ENCODE results near the gene RGL3. TPM values are rescaled to one million over a fixed set of nuclear protein-coding genes. Genes with fewer than 3 reads are reported as not detected.

The RGL3 gene
- total and polyA plus RNA-seq, 9 of the 15 experiments (the other 6 are each of a cell fraction or from before 2014, with no cell fraction given) = 0.12 to 0.61 (median 0.32) TPM; not detected in 4

DNA sequence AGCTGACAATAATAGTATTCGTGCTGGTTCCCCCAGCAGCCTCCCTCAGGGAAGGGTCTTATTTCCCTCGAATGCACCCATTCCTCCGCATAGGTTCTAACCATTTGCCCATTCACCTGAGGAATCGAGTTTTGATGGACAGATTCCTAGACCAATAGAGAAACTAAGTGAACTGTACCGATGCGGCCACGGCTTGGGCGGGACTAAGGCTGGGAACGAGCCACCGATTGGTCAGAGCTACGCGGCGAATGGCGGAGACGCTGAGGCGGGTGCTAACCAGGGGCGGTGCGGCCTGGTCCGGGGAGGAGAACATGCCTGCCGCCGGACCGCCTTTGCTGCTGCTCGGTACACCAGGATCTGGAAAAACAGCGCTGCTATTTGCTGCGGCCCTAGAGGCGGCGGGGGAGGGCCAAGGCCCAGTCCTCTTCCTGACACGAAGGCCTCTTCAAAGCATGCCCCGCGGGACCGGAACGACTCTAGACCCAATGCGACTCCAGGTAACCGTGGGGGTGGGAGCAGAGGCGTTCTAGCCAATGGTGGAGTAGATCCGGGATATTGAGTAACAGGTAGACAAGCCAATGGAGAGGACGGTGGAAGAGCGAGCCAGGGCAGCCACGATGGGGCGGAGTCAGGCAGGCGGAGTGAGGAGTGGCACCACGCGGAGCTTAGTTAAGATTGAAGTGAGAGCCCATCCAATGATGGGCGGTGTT, 44.5 kb downstream of the RGL3 start, which contains the start of gene SWSAP1 (continued):
- TF ChIP-seq, protein P1, sequence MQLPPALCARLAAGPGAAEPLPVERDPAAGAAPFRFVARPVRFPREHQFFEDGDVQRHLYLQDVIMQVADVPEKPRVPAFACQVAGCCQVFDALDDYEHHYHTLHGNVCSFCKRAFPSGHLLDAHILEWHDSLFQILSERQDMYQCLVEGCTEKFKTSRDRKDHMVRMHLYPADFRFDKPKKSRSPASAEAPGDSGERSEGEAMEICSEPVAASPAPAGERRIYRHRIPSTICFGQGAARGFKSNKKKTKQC (CRISPR knock-in tag; IDR thresholded peaks at IDR 0.05) = peak; percentile 95
- TF ChIP-seq NRF1 (conservative IDR thresholded peaks at IDR 0.05 in 1 of 2, IDR thresholded peaks at IDR 0.05 in 1 of 2) (peak; percentile 77 to 81), MYC (IDR thresholded peaks at IDR 0.05; ENCODE audit: low read depth, low read length) (peak; percentile 89), MYC (CRISPR knock-in tag; IDR thresholded peaks at IDR 0.05; ENCODE audit: borderline replicate concordance, low read depth) (0 out of 2 replicates have a peak, but pooled peaks have one; percentile 57), NEUROD1 (IDR thresholded peaks at IDR 0.05; ENCODE audit: borderline replicate concordance, low read depth, low read length, partially characterized antibody) (peak; percentile 42), ZNF124 (CRISPR knock-in tag; IDR thresholded peaks at IDR 0.05) (no peak), SAP30 (IDR thresholded peaks at IDR 0.05; ENCODE audit: borderline replicate concordance, insufficient read depth, low read depth, low read length, poor library complexity, severe bottlenecking) (peak; percentile 50), KLF6 (CRISPR knock-in tag; IDR thresholded peaks at IDR 0.05; ENCODE audit: borderline replicate concordance) (peak; percentile 35; the same call in 1 of the 2 replicates), POLR2A (conservative IDR thresholded peaks at IDR 0.05) (peak; percentile 96), NR4A1 (CRISPR knock-in tag; IDR thresholded peaks at IDR 0.05) (peak; percentile 66; the same call in 1 of the 2 replicates), NR4A1 (tag; IDR thresholded peaks at IDR 0.05) (no peak), SMAD3 (CRISPR knock-in tag; conservative IDR thresholded peaks at IDR 0.05) (0 out of 2 replicates have a peak, but pooled peaks have one; percentile 24)
- TF ChIP-seq, protein P2, sequence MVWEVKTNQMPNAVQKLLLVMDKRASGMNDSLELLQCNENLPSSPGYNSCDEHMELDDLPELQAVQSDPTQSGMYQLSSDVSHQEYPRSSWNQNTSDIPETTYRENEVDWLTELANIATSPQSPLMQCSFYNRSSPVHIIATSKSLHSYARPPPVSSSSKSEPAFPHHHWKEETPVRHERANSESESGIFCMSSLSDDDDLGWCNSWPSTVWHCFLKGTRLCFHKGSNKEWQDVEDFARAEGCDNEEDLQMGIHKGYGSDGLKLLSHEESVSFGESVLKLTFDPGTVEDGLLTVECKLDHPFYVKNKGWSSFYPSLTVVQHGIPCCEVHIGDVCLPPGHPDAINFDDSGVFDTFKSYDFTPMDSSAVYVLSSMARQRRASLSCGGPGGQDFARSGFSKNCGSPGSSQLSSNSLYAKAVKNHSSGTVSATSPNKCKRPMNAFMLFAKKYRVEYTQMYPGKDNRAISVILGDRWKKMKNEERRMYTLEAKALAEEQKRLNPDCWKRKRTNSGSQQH (CRISPR knock-in tag; IDR thresholded peaks at IDR 0.05) = peak; percentile 80; the same call in 1 of the 2 replicates
- TF ChIP-seq, protein P3, sequence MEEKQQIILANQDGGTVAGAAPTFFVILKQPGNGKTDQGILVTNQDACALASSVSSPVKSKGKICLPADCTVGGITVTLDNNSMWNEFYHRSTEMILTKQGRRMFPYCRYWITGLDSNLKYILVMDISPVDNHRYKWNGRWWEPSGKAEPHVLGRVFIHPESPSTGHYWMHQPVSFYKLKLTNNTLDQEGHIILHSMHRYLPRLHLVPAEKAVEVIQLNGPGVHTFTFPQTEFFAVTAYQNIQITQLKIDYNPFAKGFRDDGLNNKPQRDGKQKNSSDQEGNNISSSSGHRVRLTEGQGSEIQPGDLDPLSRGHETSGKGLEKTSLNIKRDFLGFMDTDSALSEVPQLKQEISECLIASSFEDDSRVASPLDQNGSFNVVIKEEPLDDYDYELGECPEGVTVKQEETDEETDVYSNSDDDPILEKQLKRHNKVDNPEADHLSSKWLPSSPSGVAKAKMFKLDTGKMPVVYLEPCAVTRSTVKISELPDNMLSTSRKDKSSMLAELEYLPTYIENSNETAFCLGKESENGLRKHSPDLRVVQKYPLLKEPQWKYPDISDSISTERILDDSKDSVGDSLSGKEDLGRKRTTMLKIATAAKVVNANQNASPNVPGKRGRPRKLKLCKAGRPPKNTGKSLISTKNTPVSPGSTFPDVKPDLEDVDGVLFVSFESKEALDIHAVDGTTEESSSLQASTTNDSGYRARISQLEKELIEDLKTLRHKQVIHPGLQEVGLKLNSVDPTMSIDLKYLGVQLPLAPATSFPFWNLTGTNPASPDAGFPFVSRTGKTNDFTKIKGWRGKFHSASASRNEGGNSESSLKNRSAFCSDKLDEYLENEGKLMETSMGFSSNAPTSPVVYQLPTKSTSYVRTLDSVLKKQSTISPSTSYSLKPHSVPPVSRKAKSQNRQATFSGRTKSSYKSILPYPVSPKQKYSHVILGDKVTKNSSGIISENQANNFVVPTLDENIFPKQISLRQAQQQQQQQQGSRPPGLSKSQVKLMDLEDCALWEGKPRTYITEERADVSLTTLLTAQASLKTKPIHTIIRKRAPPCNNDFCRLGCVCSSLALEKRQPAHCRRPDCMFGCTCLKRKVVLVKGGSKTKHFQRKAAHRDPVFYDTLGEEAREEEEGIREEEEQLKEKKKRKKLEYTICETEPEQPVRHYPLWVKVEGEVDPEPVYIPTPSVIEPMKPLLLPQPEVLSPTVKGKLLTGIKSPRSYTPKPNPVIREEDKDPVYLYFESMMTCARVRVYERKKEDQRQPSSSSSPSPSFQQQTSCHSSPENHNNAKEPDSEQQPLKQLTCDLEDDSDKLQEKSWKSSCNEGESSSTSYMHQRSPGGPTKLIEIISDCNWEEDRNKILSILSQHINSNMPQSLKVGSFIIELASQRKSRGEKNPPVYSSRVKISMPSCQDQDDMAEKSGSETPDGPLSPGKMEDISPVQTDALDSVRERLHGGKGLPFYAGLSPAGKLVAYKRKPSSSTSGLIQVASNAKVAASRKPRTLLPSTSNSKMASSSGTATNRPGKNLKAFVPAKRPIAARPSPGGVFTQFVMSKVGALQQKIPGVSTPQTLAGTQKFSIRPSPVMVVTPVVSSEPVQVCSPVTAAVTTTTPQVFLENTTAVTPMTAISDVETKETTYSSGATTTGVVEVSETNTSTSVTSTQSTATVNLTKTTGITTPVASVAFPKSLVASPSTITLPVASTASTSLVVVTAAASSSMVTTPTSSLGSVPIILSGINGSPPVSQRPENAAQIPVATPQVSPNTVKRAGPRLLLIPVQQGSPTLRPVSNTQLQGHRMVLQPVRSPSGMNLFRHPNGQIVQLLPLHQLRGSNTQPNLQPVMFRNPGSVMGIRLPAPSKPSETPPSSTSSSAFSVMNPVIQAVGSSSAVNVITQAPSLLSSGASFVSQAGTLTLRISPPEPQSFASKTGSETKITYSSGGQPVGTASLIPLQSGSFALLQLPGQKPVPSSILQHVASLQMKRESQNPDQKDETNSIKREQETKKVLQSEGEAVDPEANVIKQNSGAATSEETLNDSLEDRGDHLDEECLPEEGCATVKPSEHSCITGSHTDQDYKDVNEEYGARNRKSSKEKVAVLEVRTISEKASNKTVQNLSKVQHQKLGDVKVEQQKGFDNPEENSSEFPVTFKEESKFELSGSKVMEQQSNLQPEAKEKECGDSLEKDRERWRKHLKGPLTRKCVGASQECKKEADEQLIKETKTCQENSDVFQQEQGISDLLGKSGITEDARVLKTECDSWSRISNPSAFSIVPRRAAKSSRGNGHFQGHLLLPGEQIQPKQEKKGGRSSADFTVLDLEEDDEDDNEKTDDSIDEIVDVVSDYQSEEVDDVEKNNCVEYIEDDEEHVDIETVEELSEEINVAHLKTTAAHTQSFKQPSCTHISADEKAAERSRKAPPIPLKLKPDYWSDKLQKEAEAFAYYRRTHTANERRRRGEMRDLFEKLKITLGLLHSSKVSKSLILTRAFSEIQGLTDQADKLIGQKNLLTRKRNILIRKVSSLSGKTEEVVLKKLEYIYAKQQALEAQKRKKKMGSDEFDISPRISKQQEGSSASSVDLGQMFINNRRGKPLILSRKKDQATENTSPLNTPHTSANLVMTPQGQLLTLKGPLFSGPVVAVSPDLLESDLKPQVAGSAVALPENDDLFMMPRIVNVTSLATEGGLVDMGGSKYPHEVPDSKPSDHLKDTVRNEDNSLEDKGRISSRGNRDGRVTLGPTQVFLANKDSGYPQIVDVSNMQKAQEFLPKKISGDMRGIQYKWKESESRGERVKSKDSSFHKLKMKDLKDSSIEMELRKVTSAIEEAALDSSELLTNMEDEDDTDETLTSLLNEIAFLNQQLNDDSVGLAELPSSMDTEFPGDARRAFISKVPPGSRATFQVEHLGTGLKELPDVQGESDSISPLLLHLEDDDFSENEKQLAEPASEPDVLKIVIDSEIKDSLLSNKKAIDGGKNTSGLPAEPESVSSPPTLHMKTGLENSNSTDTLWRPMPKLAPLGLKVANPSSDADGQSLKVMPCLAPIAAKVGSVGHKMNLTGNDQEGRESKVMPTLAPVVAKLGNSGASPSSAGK (IDR thresholded peaks at IDR 0.05) = no peak; the same call in 1 of the 2 replicates
